Colonic mucosa (tissue), 4 donors: Measurements from ENCODE around the gene BET1L. TPM values are rescaled to one million over a fixed set of nuclear protein-coding genes. Genes with fewer than 3 reads are reported as not detected.

Source experiments
- DNase-seq: peaks from one replicate; pipeline ENCODE4 v3.0.0-alpha.2; 2020
- H3K27ac ChIP-seq: fragments of 200-600 bp; one replicate; pipeline ENCODE4 v1.8.0; 2021
- H3K27me3 ChIP-seq: fragments of 200-600 bp; one replicate; pipeline ENCODE4 v1.8.0; 2021
- H3K36me3 ChIP-seq: fragments of 200-600 bp; one replicate; pipeline ENCODE4 v1.8.0; 2021
- H3K4me1 ChIP-seq: fragments of 200-600 bp; one replicate; pipeline ENCODE4 v1.8.0; 2021; ENCODE audit warnings: mild to moderate bottlenecking
- H3K4me3 ChIP-seq: fragments of 200-600 bp; one replicate; pipeline ENCODE4 v1.8.0; 2021
- H3K9ac ChIP-seq, 2 donors: one replicate each; pipeline ENCODE4 v1.7.0; 2013; ENCODE audit warnings: control low read depth in 2 of 2, low read depth in 2 of 2, low read length in 2 of 2
- H3K9me3 ChIP-seq: fragments of 200-600 bp; one replicate; pipeline ENCODE4 v1.8.0; 2021
- CTCF ChIP-seq: fragments of 200-600 bp; IDR thresholded peaks from one replicate; pipeline ENCODE4 v1.8.0; 2022; ENCODE audit warnings: antibody characterized with exemption, mild to moderate bottlenecking
- intact Hi-C: fragments of 100-400 bp; cut with DNase I; formaldehyde crosslinking; loops from one replicate; pipeline ENCODE4 v1.14.1; 2022
- total RNA-seq, 2 donors: library from RNA; stranded (reverse); fragmentation: NEBNext Ultra II Directional in 1 of 2; extraction: Animal tissue kit (Norgen Biotek cat#: 25700) in 1 of 2; gene quantifications; one replicate each; pipeline ENCODE4 v1.2.1, GENCODE V29; 2021
- donor health status: healthy.
- donor health status: DM: no; HTN: no; CAD: no.
- donor health status: DM: no; HTN: no; CAD: no.

The BET1L gene
- total RNA-seq, 2 donors from 2014 or later, result 51.0 to 62.2 TPM

GRCh38 chr11:252666-253065 is 45.5 kb upstream of the BET1L start:
- Histone ChIP-seq H3K9ac (no peak overlapping the region), H3K4me3 (no peak overlapping the region), H3K9me3 (no peaks in the 10 kb centered on the region), H3K27me3 (no peaks in the 10 kb centered on the region), H3K4me1 (no peaks in the 10 kb centered on the region), H3K36me3 (no peaks in the 10 kb centered on the region), H3K27ac (no peak overlapping the region)
- DNase-seq, result no peak
- TF ChIP-seq CTCF, result no peak
- intact Hi-C loops, result loop anchor here (5.0 kb wide), 1 partner anchor 110 kb away; no protein-coding TSS in a partner anchor

DNA sequence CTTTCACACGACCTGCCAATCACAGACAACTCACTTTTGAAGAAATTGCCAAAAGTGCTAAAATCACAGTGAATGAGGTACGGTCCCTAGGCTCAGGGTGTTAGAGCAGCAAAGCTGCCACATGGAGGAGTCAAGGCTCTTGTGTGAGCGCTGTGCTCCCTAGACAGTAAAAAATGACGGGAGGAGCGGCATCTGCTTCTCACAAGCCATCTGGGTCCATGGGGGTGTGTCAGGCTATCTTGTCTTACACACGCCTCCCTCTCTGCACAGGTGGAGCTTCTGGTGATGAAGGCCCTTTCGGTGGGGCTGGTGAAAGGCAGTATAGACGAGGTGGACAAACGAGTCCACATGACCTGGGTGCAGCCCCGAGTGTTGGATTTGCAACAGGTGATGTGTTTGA is 44.4 kb upstream of the BET1L start:
- no peak overlapping the region for H3K9ac ChIP-seq
- no peak overlapping the region for H3K4me3 ChIP-seq
- H3K4me1 ChIP-seq, result no peaks in the 10 kb centered on the region
- intact Hi-C loops, result loop anchor here (5.0 kb wide), 1 partner anchor 111 kb away; no protein-coding TSS in a partner anchor
- no peaks in the 10 kb centered on the region for H3K27me3 ChIP-seq
- no peak for TF ChIP-seq CTCF
- no peak for DNase-seq
- H3K27ac ChIP-seq, result no peak overlapping the region
- H3K36me3 ChIP-seq, result peaks cover 8% of the 10 kb centered on the region
- no peaks in the 10 kb centered on the region for H3K9me3 ChIP-seq

GRCh38 chr11:250740-251299 is 43.6 kb upstream of the BET1L start:
- Histone ChIP-seq H3K36me3 (peaks cover 8% of the 10 kb centered on the region), H3K27me3 (no peaks in the 10 kb centered on the region), H3K4me3 (no peak overlapping the region), H3K9ac (no peak overlapping the region), H3K4me1 (no peaks in the 10 kb centered on the region), H3K27ac (no peak overlapping the region), H3K9me3 (no peaks in the 10 kb centered on the region)
- DNase-seq, result peak; percentile 64
- peak; percentile 60 for TF ChIP-seq CTCF
- intact Hi-C loops, result loop anchor here (5.0 kb wide), 1 partner anchor 111 kb away; no protein-coding TSS in a partner anchor

GRCh38 chr11:250274-250673 is 43.1 kb upstream of the BET1L start:
- TF ChIP-seq CTCF, result no peak
- no peak for DNase-seq
- H3K27me3 ChIP-seq, result no peaks in the 10 kb centered on the region
- H3K4me1 ChIP-seq, result no peaks in the 10 kb centered on the region
- H3K36me3 ChIP-seq, result peaks cover 8% of the 10 kb centered on the region
- H3K9me3 ChIP-seq, result no peaks in the 10 kb centered on the region
- H3K27ac ChIP-seq, result no peak overlapping the region
- intact Hi-C loops, result loop anchor here (5.0 kb wide), 1 partner anchor 112 kb away; no protein-coding TSS in a partner anchor
- H3K4me3 ChIP-seq, result no peak overlapping the region
- no peak overlapping the region for H3K9ac ChIP-seq

GRCh38 chr11:249062-249461 is 41.9 kb upstream of the BET1L start:
- no peak for DNase-seq
- no peaks in the 10 kb centered on the region for H3K9me3 ChIP-seq
- TF ChIP-seq CTCF, result no peak
- peaks cover 8% of the 10 kb centered on the region for H3K36me3 ChIP-seq
- H3K27me3 ChIP-seq, result no peaks in the 10 kb centered on the region
- no peak overlapping the region for H3K27ac ChIP-seq
- no peak overlapping the region for H3K9ac ChIP-seq
- intact Hi-C loops, result no loop called here
- no peaks in the 10 kb centered on the region for H3K4me1 ChIP-seq
- no peak overlapping the region for H3K4me3 ChIP-seq
